GM23338 (cell line): ENCODE results near the gene SLC18B1. TPM values are rescaled to one million over a fixed set of nuclear protein-coding genes. Genes with fewer than 3 reads are reported as not detected.
A peak's percentile ranks its signal among the peaks of the same experiment; 100 is the strongest.

Source experiments
- ATAC-seq: fragments of 200-7000 bp; cut with Tn5 transposase; 3 replicates; pipeline ENCODE4 v1.9.1; 2020
- DNase-seq: peaks from one replicate; pipeline ENCODE4 v3.0.0-alpha.2; 2015; ENCODE audit warnings: low spot score
- H2AFZ ChIP-seq: fragments of 200-600 bp; sonication (generic); 2 replicates; pipeline ENCODE4 v1.8.0; 2016; ENCODE audit warnings: antibody characterized with exemption, mild to moderate bottlenecking, moderate library complexity
- H3F3A ChIP-seq: fragments of 200-600 bp; sonication (generic); replicated peaks from 2 replicates; pipeline ENCODE4 v1.8.0; 2017; ENCODE audit warnings: antibody characterized with exemption, mixed run types, low read depth
- H3K27ac ChIP-seq: fragments of 200-600 bp; sonication (generic); 2 replicates; pipeline ENCODE4 v1.6.1; 2016; ENCODE audit warnings: low read depth
- H3K27me3 ChIP-seq: fragments of 200-600 bp; sonication (generic); 2 replicates; pipeline ENCODE4 v1.8.0; 2016; ENCODE audit warnings: mild to moderate bottlenecking, mixed run types, moderate library complexity; ENCODE audit not compliant: insufficient read depth
- H3K36me3 ChIP-seq: fragments of 200-600 bp; sonication (generic); 2 replicates; pipeline ENCODE4 v1.8.0; 2016; ENCODE audit warnings: mild to moderate bottlenecking; ENCODE audit not compliant: insufficient read depth
- H3K4me1 ChIP-seq: fragments of 200-600 bp; sonication (generic); 2 replicates; pipeline ENCODE4 v1.8.0; 2016; ENCODE audit warnings: mild to moderate bottlenecking, moderate library complexity; ENCODE audit not compliant: insufficient read depth
- H3K4me2 ChIP-seq: fragments of 200-600 bp; sonication (generic); 2 replicates; pipeline ENCODE4 v1.7.1; 2017; ENCODE audit warnings: mixed run types
- H3K4me3 ChIP-seq: fragments of 200-600 bp; sonication (generic); 2 replicates; pipeline ENCODE4 v1.6.1; 2016; ENCODE audit warnings: mixed run types
- H3K79me2 ChIP-seq: fragments of 200-600 bp; sonication (generic); replicated peaks from 2 replicates; pipeline ENCODE4 v1.8.0; 2017; ENCODE audit warnings: mild to moderate bottlenecking; ENCODE audit not compliant: insufficient read depth
- H3K9me2 ChIP-seq: fragments of 200-600 bp; sonication (generic); 2 replicates; pipeline ENCODE4 v1.8.0; 2017; ENCODE audit not compliant: insufficient read depth
- H4K20me1 ChIP-seq: fragments of 200-600 bp; sonication (generic); replicated peaks from 2 replicates; pipeline ENCODE4 v1.8.0; 2017; ENCODE audit warnings: mild to moderate bottlenecking; ENCODE audit not compliant: insufficient read depth
- H3K27ac Mint-ChIP-seq: 2 replicates; pipeline ENCODE4 v1.8.0; 2020; ENCODE audit warnings: inconsistent platforms, mild to moderate bottlenecking, moderate library complexity, mixed read lengths
- H3K27me3 Mint-ChIP-seq: 3 replicates; pipeline ENCODE4 v1.8.0; 2022; ENCODE audit warnings: low read depth, mild to moderate bottlenecking, moderate library complexity, mixed read lengths, inconsistent platforms; ENCODE audit not compliant: insufficient read depth, poor library complexity
- H3K36me3 Mint-ChIP-seq: 3 replicates; pipeline ENCODE4 v1.8.0; 2021; ENCODE audit warnings: low read depth, mild to moderate bottlenecking, inconsistent platforms, moderate library complexity, mixed read lengths
- H3K4me1 Mint-ChIP-seq: 3 replicates; pipeline ENCODE4 v1.8.0; 2020; ENCODE audit warnings: mild to moderate bottlenecking, inconsistent platforms, mixed read lengths
- H3K4me3 Mint-ChIP-seq: 3 replicates; pipeline ENCODE4 v1.8.0; 2021; ENCODE audit warnings: moderate library complexity, mild to moderate bottlenecking, inconsistent platforms, mixed read lengths
- H3K9me3 Mint-ChIP-seq: 3 replicates; pipeline ENCODE4 v1.8.0; 2020; ENCODE audit warnings: moderate library complexity, mild to moderate bottlenecking, inconsistent platforms, mixed read lengths
- CREB1 ChIP-seq: fragments of 250-450 bp; sonication (Bioruptor Pico); IDR thresholded peaks from 2 replicates; pipeline ENCODE4 v1.5.0; 2020; ENCODE audit warnings: low read depth, mild to moderate bottlenecking, moderate library complexity
- EZH2 ChIP-seq: fragments of 200-600 bp; sonication (generic); IDR thresholded peaks from one replicate; pipeline ENCODE4 v1.8.0; 2017; ENCODE audit warnings: antibody characterized with exemption, mild to moderate bottlenecking, low read depth; ENCODE audit not compliant: unreplicated experiment
- EZH2phosphoT487 ChIP-seq: fragments of 200-600 bp; sonication (generic); IDR thresholded peaks from one replicate; pipeline ENCODE4 v1.8.1; 2018; ENCODE audit warnings: antibody characterized with exemption; ENCODE audit not compliant: unreplicated experiment
- JUNB ChIP-seq: IDR thresholded peaks from one replicate; pipeline ENCODE4 v1.6.1; 2016; ENCODE audit warnings: antibody characterized with exemption; ENCODE audit not compliant: unreplicated experiment
- NANOG ChIP-seq: IDR thresholded peaks from 2 replicates; pipeline ENCODE4 v1.6.1; 2016; ENCODE audit warnings: antibody characterized with exemption, borderline replicate concordance
- POLR2AphosphoS5 ChIP-seq: IDR thresholded peaks from 2 replicates; pipeline ENCODE4 v1.6.1; 2016; ENCODE audit warnings: antibody characterized with exemption, low read depth
- STAT1 ChIP-seq: IDR thresholded peaks from one replicate; pipeline ENCODE4 v1.6.1; 2016; ENCODE audit warnings: antibody characterized with exemption; ENCODE audit not compliant: unreplicated experiment
- ZNF114 ChIP-seq: fragments of 250-450 bp; sonication (Bioruptor Pico); IDR thresholded peaks from 2 replicates; pipeline ENCODE4 v1.5.0; 2020; ENCODE audit warnings: mild to moderate bottlenecking, moderate library complexity
- ZNF331 ChIP-seq: fragments of 250-450 bp; sonication (Bioruptor Pico); IDR thresholded peaks from 2 replicates; pipeline ENCODE4 v1.5.0; 2020; ENCODE audit warnings: low read depth, mild to moderate bottlenecking, moderate library complexity
- polyA plus RNA-seq: library from polyadenylated mRNA; unstranded; fragments of >200 nt; fragmentation: Nextera tagmentation; extraction: Ambion mirVana; gene quantifications from 2 replicates; pipeline ENCODE4 v1.2.1, GENCODE V29; 2016
- total RNA-seq: library from RNA; depleted of rRNA; stranded (reverse); fragments of >200 nt; shearing (Covaris generic); gene quantifications from 2 replicates; pipeline ENCODE4 v1.2.3, GENCODE V29; 2014
- TF ChIP-seq, protein P1 (sequence below): IDR thresholded peaks from one replicate; pipeline ENCODE4 v1.6.1; 2018; ENCODE audit warnings: antibody characterized with exemption; ENCODE audit not compliant: unreplicated experiment
- TF ChIP-seq, protein P2 (sequence below), 2 experiments: fragments of 200-600 bp in 1 of 2; sonication (generic) in 1 of 2; conservative IDR thresholded peaks; 2 replicates each; pipeline versions ENCODE4 v1.5.1 to v1.6.1; 2016 to 2017; ENCODE audit warnings: antibody characterized with exemption in 2 of 2, low read depth in 2 of 2, mild to moderate bottlenecking in 2 of 2, moderate library complexity in 1 of 2
- TF ChIP-seq, protein P3 (sequence below): fragments of 250-450 bp; sonication (Bioruptor Pico); IDR thresholded peaks from 2 replicates; pipeline ENCODE4 v1.5.0; 2020; ENCODE audit warnings: mild to moderate bottlenecking, moderate library complexity
- TF ChIP-seq, protein P4 (sequence below): IDR thresholded peaks from 2 replicates; pipeline ENCODE4 v1.6.1; 2016; ENCODE audit warnings: antibody characterized with exemption

Gene SLC18B1
- total and polyA plus RNA-seq, 2 experiments from 2014 or later, result 26.4 to 37.4 TPM

DNA sequence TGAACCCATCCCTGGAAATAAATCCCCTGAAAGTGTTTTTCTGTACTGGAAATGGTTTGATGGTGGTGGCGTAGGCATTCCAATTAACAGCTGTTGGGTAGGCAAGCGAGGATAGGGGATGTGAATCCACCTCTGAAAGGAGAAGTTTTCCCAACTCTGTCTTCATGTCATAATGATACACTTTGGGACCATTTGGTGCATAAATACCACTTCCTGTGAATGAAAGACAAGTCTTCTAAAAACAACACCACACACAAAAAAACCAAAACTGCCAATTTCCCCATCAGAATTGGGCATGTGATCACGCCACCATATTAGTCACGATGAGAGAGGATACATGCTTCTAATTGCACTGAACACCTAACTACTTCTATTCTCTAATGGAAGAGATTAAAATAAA is 47.1 kb downstream of the SLC18B1 start:
- no peaks in the 10 kb centered on the region for H3K9me3 Mint-ChIP-seq
- H3K4me3 Mint-ChIP-seq, result no peak overlapping the region
- H3K27me3 Mint-ChIP-seq, result no peaks in the 10 kb centered on the region
- Histone ChIP-seq H3K79me2 (no peaks in the 10 kb centered on the region), H3K9me2 (no peaks in the 10 kb centered on the region), H3K27ac (no peak overlapping the region), H3K4me1 (no peaks in the 10 kb centered on the region), H3K4me2 (no peak overlapping the region), H2AFZ (peak overlapping the region; percentile 48; the same call in 1 of the 2 replicates), H4K20me1 (no peaks in the 10 kb centered on the region), H3K4me3 (no peak overlapping the region), H3F3A (no peaks in the 10 kb centered on the region), H3K27me3 (no peaks in the 10 kb centered on the region), H3K36me3 (no peaks in the 10 kb centered on the region)
- DNase-seq (no peak), ATAC-seq (no peak)
- H3K27ac Mint-ChIP-seq, result no peak overlapping the region
- no peak for TF ChIP-seq CREB1
- no peak for TF ChIP-seq STAT1
- TF ChIP-seq JUNB, result no peak
- TF ChIP-seq, protein P1, sequence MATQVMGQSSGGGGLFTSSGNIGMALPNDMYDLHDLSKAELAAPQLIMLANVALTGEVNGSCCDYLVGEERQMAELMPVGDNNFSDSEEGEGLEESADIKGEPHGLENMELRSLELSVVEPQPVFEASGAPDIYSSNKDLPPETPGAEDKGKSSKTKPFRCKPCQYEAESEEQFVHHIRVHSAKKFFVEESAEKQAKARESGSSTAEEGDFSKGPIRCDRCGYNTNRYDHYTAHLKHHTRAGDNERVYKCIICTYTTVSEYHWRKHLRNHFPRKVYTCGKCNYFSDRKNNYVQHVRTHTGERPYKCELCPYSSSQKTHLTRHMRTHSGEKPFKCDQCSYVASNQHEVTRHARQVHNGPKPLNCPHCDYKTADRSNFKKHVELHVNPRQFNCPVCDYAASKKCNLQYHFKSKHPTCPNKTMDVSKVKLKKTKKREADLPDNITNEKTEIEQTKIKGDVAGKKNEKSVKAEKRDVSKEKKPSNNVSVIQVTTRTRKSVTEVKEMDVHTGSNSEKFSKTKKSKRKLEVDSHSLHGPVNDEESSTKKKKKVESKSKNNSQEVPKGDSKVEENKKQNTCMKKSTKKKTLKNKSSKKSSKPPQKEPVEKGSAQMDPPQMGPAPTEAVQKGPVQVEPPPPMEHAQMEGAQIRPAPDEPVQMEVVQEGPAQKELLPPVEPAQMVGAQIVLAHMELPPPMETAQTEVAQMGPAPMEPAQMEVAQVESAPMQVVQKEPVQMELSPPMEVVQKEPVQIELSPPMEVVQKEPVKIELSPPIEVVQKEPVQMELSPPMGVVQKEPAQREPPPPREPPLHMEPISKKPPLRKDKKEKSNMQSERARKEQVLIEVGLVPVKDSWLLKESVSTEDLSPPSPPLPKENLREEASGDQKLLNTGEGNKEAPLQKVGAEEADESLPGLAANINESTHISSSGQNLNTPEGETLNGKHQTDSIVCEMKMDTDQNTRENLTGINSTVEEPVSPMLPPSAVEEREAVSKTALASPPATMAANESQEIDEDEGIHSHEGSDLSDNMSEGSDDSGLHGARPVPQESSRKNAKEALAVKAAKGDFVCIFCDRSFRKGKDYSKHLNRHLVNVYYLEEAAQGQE, result no peak
- no peak for TF ChIP-seq EZH2phosphoT487
- TF ChIP-seq, protein P2, sequence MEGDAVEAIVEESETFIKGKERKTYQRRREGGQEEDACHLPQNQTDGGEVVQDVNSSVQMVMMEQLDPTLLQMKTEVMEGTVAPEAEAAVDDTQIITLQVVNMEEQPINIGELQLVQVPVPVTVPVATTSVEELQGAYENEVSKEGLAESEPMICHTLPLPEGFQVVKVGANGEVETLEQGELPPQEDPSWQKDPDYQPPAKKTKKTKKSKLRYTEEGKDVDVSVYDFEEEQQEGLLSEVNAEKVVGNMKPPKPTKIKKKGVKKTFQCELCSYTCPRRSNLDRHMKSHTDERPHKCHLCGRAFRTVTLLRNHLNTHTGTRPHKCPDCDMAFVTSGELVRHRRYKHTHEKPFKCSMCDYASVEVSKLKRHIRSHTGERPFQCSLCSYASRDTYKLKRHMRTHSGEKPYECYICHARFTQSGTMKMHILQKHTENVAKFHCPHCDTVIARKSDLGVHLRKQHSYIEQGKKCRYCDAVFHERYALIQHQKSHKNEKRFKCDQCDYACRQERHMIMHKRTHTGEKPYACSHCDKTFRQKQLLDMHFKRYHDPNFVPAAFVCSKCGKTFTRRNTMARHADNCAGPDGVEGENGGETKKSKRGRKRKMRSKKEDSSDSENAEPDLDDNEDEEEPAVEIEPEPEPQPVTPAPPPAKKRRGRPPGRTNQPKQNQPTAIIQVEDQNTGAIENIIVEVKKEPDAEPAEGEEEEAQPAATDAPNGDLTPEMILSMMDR (conservative IDR thresholded peaks at IDR 0.05; ENCODE audit: low read depth in 2 of 2), result no peak
- TF ChIP-seq POLR2AphosphoS5, result no peak
- TF ChIP-seq ZNF331 (CRISPR knock-in tag), result no peak
- TF ChIP-seq, protein P3, sequence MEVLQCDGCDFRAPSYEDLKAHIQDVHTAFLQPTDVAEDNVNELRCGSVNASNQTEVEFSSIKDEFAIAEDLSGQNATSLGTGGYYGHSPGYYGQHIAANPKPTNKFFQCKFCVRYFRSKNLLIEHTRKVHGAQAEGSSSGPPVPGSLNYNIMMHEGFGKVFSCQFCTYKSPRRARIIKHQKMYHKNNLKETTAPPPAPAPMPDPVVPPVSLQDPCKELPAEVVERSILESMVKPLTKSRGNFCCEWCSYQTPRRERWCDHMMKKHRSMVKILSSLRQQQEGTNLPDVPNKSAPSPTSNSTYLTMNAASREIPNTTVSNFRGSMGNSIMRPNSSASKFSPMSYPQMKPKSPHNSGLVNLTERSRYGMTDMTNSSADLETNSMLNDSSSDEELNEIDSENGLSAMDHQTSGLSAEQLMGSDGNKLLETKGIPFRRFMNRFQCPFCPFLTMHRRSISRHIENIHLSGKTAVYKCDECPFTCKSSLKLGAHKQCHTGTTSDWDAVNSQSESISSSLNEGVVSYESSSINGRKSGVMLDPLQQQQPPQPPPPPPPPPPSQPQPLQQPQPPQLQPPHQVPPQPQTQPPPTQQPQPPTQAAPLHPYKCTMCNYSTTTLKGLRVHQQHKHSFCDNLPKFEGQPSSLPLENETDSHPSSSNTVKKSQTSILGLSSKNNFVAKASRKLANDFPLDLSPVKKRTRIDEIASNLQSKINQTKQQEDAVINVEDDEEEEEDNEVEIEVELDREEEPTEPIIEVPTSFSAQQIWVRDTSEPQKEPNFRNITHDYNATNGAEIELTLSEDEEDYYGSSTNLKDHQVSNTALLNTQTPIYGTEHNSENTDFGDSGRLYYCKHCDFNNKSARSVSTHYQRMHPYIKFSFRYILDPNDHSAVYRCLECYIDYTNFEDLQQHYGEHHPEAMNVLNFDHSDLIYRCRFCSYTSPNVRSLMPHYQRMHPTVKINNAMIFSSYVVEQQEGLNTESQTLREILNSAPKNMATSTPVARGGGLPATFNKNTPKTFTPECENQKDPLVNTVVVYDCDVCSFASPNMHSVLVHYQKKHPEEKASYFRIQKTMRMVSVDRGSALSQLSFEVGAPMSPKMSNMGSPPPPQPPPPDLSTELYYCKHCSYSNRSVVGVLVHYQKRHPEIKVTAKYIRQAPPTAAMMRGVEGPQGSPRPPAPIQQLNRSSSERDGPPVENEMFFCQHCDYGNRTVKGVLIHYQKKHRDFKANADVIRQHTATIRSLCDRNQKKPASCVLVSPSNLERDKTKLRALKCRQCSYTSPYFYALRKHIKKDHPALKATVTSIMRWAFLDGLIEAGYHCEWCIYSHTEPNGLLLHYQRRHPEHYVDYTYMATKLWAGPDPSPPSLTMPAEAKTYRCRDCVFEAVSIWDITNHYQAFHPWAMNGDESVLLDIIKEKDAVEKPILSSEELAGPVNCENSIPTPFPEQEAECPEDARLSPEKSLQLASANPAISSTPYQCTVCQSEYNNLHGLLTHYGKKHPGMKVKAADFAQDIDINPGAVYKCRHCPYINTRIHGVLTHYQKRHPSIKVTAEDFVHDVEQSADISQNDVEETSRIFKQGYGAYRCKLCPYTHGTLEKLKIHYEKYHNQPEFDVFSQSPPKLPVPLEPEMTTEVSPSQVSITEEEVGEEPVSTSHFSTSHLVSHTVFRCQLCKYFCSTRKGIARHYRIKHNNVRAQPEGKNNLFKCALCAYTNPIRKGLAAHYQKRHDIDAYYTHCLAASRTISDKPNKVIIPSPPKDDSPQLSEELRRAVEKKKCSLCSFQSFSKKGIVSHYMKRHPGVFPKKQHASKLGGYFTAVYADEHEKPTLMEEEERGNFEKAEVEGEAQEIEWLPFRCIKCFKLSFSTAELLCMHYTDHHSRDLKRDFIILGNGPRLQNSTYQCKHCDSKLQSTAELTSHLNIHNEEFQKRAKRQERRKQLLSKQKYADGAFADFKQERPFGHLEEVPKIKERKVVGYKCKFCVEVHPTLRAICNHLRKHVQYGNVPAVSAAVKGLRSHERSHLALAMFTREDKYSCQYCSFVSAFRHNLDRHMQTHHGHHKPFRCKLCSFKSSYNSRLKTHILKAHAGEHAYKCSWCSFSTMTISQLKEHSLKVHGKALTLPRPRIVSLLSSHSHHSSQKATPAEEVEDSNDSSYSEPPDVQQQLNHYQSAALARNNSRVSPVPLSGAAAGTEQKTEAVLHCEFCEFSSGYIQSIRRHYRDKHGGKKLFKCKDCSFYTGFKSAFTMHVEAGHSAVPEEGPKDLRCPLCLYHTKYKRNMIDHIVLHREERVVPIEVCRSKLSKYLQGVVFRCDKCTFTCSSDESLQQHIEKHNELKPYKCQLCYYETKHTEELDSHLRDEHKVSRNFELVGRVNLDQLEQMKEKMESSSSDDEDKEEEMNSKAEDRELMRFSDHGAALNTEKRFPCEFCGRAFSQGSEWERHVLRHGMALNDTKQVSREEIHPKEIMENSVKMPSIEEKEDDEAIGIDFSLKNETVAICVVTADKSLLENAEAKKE (CRISPR knock-in tag), result no peak
- TF ChIP-seq EZH2, result no peak
- TF ChIP-seq NANOG, result no peak
- TF ChIP-seq, protein P4, sequence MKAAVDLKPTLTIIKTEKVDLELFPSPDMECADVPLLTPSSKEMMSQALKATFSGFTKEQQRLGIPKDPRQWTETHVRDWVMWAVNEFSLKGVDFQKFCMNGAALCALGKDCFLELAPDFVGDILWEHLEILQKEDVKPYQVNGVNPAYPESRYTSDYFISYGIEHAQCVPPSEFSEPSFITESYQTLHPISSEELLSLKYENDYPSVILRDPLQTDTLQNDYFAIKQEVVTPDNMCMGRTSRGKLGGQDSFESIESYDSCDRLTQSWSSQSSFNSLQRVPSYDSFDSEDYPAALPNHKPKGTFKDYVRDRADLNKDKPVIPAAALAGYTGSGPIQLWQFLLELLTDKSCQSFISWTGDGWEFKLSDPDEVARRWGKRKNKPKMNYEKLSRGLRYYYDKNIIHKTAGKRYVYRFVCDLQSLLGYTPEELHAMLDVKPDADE, result no peak
- TF ChIP-seq ZNF114 (CRISPR knock-in tag), result no peak
- no peaks in the 10 kb centered on the region for H3K4me1 Mint-ChIP-seq
- no peaks in the 10 kb centered on the region for H3K36me3 Mint-ChIP-seq
